Neural progenitor cell (in vitro differentiated cells): Measurements from ENCODE around the gene CD99L2. TPM values are rescaled to one million over a fixed set of nuclear protein-coding genes. Genes with fewer than 3 reads are reported as not detected.

Source experiments
- DNase-seq: peaks from one replicate; pipeline ENCODE4 v3.0.0-alpha.2; 2016; ENCODE audit warnings: low spot score
- H2AFZ ChIP-seq: fragments of 200-600 bp; sonication (generic); replicated peaks from 2 replicates; pipeline ENCODE4 v1.6.1; 2016; ENCODE audit warnings: antibody characterized with exemption
- H3F3A ChIP-seq: fragments of 200-600 bp; sonication (generic); 2 replicates; pipeline ENCODE4 v1.6.1; 2016; ENCODE audit warnings: antibody characterized with exemption, low read depth
- H3K27ac ChIP-seq: fragments of 200-600 bp; sonication (generic); 2 replicates; pipeline ENCODE4 v1.5.1; 2016; ENCODE audit warnings: mild to moderate bottlenecking
- H3K27me3 ChIP-seq: fragments of 200-600 bp; sonication (generic); 2 replicates; pipeline ENCODE4 v1.6.1; 2016; ENCODE audit warnings: mild to moderate bottlenecking, moderate library complexity
- H3K36me3 ChIP-seq: fragments of 200-600 bp; sonication (generic); 2 replicates; pipeline ENCODE4 v1.5.1; 2016
- H3K4me1 ChIP-seq: fragments of 200-600 bp; sonication (generic); 2 replicates; pipeline ENCODE4 v1.6.1; 2016; ENCODE audit warnings: mixed run types
- H3K4me2 ChIP-seq: fragments of 200-600 bp; sonication (generic); 2 replicates; pipeline ENCODE4 v1.6.1; 2016
- H3K4me3 ChIP-seq: fragments of 200-600 bp; sonication (generic); 2 replicates; pipeline ENCODE4 v1.5.1; 2016
- H3K79me2 ChIP-seq: fragments of 200-600 bp; sonication (generic); 2 replicates; pipeline ENCODE4 v1.6.1; 2016; ENCODE audit warnings: low read depth
- H3K9ac ChIP-seq: fragments of 200-600 bp; sonication (generic); 2 replicates; pipeline ENCODE4 v1.6.1; 2016
- H3K9me3 ChIP-seq: fragments of 200-600 bp; sonication (generic); 2 replicates; pipeline ENCODE4 v1.5.1; 2016; ENCODE audit warnings: low read depth
- H4K20me1 ChIP-seq: fragments of 200-600 bp; sonication (generic); 2 replicates; pipeline ENCODE4 v1.6.1; 2016; ENCODE audit warnings: low read depth
- H3K27ac Mint-ChIP-seq: 3 replicates; pipeline ENCODE4 v1.8.0; 2021; ENCODE audit warnings: mixed read lengths
- H3K27me3 Mint-ChIP-seq: 2 replicates; pipeline ENCODE4 v1.8.0; 2022; ENCODE audit warnings: low read depth, mild to moderate bottlenecking, inconsistent platforms, moderate library complexity, mixed read lengths; ENCODE audit not compliant: insufficient read depth
- H3K36me3 Mint-ChIP-seq: 3 replicates; pipeline ENCODE4 v1.8.0; 2021; ENCODE audit warnings: mixed read lengths
- H3K4me1 Mint-ChIP-seq: 3 replicates; pipeline ENCODE4 v1.8.0; 2021; ENCODE audit warnings: mixed read lengths
- H3K4me3 Mint-ChIP-seq: 3 replicates; pipeline ENCODE4 v1.8.0; 2021; ENCODE audit warnings: mild to moderate bottlenecking, moderate library complexity, mixed read lengths
- H3K9me3 Mint-ChIP-seq: 3 replicates; pipeline ENCODE4 v1.8.0; 2020; ENCODE audit warnings: mixed read lengths
- EZH2 ChIP-seq: fragments of 200-600 bp; sonication (generic); IDR thresholded peaks from 2 replicates; pipeline ENCODE4 v1.6.1; 2017; ENCODE audit warnings: antibody characterized with exemption, mild to moderate bottlenecking, moderate library complexity
- EZH2phosphoT487 ChIP-seq: fragments of 200-600 bp; sonication (generic); IDR thresholded peaks from 2 replicates; pipeline ENCODE4 v1.6.1; 2017; ENCODE audit warnings: antibody characterized with exemption
- total RNA-seq: library from RNA; depleted of rRNA; stranded (reverse); fragments of >200 nt; gene quantifications from 2 replicates; pipeline ENCODE4 v1.2.3, GENCODE V29; 2015; ENCODE audit warnings: low replicate concordance
- TF ChIP-seq, protein P1 (sequence below): fragments of 200-600 bp; sonication (generic); IDR thresholded peaks from 2 replicates; pipeline ENCODE4 v1.5.1; 2017; ENCODE audit warnings: antibody characterized with exemption, mild to moderate bottlenecking

The CD99L2 gene
- total RNA-seq, 1 donor from 2014 or later: 24.7 TPM

DNA sequence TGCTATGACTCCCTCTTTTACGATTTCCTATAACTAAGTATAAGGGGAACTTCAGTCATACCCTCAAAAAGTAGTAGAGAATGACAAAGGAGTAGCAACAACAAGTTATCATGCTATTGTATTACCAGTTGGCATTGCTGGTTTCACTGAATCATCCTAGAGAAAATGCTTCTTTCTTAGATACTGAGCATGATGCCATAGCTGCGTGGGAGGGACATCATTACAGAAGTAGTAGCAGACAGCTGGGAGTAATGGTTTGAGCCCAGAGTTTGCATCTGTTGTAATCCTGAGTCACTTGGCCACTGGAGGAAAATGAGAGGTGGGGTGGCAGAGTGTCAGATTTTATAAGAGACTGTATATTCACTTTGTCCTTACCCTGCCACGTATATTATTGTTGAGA is 166.7 kb downstream of the CD99L2 start:
- Histone ChIP-seq H2AFZ (no peak overlapping the region), H3K27ac (no peak overlapping the region), H3K27me3 (no peaks in the 10 kb centered on the region), H3K79me2 (no peaks in the 10 kb centered on the region), H4K20me1 (no peaks in the 10 kb centered on the region), H3F3A (no peaks in the 10 kb centered on the region), H3K4me2 (no peak overlapping the region), H3K9me3 (no peaks in the 10 kb centered on the region), H3K9ac (no peak overlapping the region), H3K4me3 (no peak overlapping the region), H3K36me3 (no peaks in the 10 kb centered on the region), H3K4me1 (no peaks in the 10 kb centered on the region)
- TF ChIP-seq EZH2phosphoT487: no peak
- Mint-ChIP-seq H3K27ac (no peak overlapping the region), H3K36me3 (peaks cover 4% of the 10 kb centered on the region), H3K4me3 (no peak overlapping the region), H3K27me3 (no peaks in the 10 kb centered on the region), H3K9me3 (no peaks in the 10 kb centered on the region), H3K4me1 (no peaks in the 10 kb centered on the region)
- no peak for DNase-seq

- Mint-ChIP-seq H3K36me3 (peaks cover 3% of the 10 kb centered on the region), H3K4me1 (no peaks in the 10 kb centered on the region), H3K27ac (no peak overlapping the region), H3K4me3 (no peak overlapping the region), H3K27me3 (no peaks in the 10 kb centered on the region), H3K9me3 (no peaks in the 10 kb centered on the region)
- TF ChIP-seq, protein P1, sequence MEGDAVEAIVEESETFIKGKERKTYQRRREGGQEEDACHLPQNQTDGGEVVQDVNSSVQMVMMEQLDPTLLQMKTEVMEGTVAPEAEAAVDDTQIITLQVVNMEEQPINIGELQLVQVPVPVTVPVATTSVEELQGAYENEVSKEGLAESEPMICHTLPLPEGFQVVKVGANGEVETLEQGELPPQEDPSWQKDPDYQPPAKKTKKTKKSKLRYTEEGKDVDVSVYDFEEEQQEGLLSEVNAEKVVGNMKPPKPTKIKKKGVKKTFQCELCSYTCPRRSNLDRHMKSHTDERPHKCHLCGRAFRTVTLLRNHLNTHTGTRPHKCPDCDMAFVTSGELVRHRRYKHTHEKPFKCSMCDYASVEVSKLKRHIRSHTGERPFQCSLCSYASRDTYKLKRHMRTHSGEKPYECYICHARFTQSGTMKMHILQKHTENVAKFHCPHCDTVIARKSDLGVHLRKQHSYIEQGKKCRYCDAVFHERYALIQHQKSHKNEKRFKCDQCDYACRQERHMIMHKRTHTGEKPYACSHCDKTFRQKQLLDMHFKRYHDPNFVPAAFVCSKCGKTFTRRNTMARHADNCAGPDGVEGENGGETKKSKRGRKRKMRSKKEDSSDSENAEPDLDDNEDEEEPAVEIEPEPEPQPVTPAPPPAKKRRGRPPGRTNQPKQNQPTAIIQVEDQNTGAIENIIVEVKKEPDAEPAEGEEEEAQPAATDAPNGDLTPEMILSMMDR: no peak
- TF ChIP-seq EZH2phosphoT487 (no peak), EZH2 (no peak)
- H3K36me3 ChIP-seq: no peaks in the 10 kb centered on the region
- no peak overlapping the region for H3K4me3 ChIP-seq
- no peaks in the 10 kb centered on the region for H3K79me2 ChIP-seq
- H3K4me2 ChIP-seq: no peak overlapping the region
- no peaks in the 10 kb centered on the region for H3K9me3 ChIP-seq
- H3K4me1 ChIP-seq: no peaks in the 10 kb centered on the region
- no peaks in the 10 kb centered on the region for H4K20me1 ChIP-seq
- no peak for DNase-seq
- no peaks in the 10 kb centered on the region for H3F3A ChIP-seq
- no peak overlapping the region for H3K27ac ChIP-seq
- H3K9ac ChIP-seq: no peak overlapping the region
- no peak overlapping the region for H2AFZ ChIP-seq
- no peaks in the 10 kb centered on the region for H3K27me3 ChIP-seq
Measured at GRCh38 chrX:150730719-150731118, 167.7 kb downstream of the CD99L2 start.

DNA sequence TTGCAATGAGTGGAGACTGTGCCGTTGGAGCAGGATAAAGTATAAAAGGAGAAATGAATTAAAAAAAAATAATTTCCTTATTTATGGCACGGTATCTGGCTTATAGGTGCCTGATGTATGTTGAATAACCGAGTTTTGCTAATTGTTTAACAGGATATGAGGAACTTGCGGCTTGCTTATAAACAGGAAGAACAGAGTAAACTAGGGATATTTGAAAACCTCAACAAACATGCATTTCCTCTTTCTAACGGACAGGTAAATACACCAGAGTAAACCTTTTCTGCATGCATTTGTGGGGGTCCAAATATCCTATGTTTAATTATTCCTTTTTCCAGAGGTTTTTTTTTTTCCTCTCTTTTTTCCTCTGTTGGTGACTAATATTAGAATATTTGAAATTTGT is 168.5 kb downstream of the CD99L2 start:
- no peak overlapping the region for H3K9ac ChIP-seq
- H3K4me3 ChIP-seq: no peak overlapping the region
- no peaks in the 10 kb centered on the region for H4K20me1 ChIP-seq
- no peak overlapping the region for H3K4me3 Mint-ChIP-seq
- no peaks in the 10 kb centered on the region for H3K9me3 ChIP-seq
- H3F3A ChIP-seq: no peaks in the 10 kb centered on the region
- DNase-seq: no peak
- H3K4me2 ChIP-seq: no peak overlapping the region
- no peaks in the 10 kb centered on the region for H3K4me1 ChIP-seq
- peaks cover 2% of the 10 kb centered on the region for H3K36me3 Mint-ChIP-seq
- H3K36me3 ChIP-seq: no peaks in the 10 kb centered on the region
- no peak overlapping the region for H2AFZ ChIP-seq
- no peaks in the 10 kb centered on the region for H3K27me3 Mint-ChIP-seq
- H3K27ac Mint-ChIP-seq: no peak overlapping the region
- no peaks in the 10 kb centered on the region for H3K4me1 Mint-ChIP-seq
- H3K79me2 ChIP-seq: no peaks in the 10 kb centered on the region
- H3K27ac ChIP-seq: no peak overlapping the region
- H3K9me3 Mint-ChIP-seq: peaks cover 2% of the 10 kb centered on the region
- H3K27me3 ChIP-seq: no peaks in the 10 kb centered on the region
- no peak for TF ChIP-seq EZH2phosphoT487
- TF ChIP-seq EZH2: no peak
- TF ChIP-seq, protein P1: no peak

GRCh38 chrX:150719621-150720020 is 178.8 kb downstream of the CD99L2 start:
- Mint-ChIP-seq H3K4me1 (no peaks in the 10 kb centered on the region), H3K9me3 (peaks cover 4% of the 10 kb centered on the region)
- H3K9me3 ChIP-seq: peaks cover 11% of the 10 kb centered on the region

More at GRCh38 chrX:150719621-150720020, 178.8 kb downstream of the CD99L2 start:
- TF ChIP-seq EZH2 (no peak), EZH2phosphoT487 (no peak)
- TF ChIP-seq, protein P1: no peak
- Histone ChIP-seq H3K36me3 (no peaks in the 10 kb centered on the region), H3K4me2 (no peak overlapping the region), H3K4me3 (no peak overlapping the region), H3F3A (no peaks in the 10 kb centered on the region), H3K27me3 (no peaks in the 10 kb centered on the region), H2AFZ (no peak overlapping the region), H3K4me1 (no peaks in the 10 kb centered on the region), H3K79me2 (no peaks in the 10 kb centered on the region), H3K27ac (no peak overlapping the region), H4K20me1 (no peaks in the 10 kb centered on the region), H3K9ac (no peak overlapping the region)
- Mint-ChIP-seq H3K27me3 (no peaks in the 10 kb centered on the region), H3K4me3 (no peak overlapping the region), H3K36me3 (no peaks in the 10 kb centered on the region), H3K27ac (no peak overlapping the region)
- no peak for DNase-seq

Other genes with a start within 250 kb of the CD99L2 start
- 17.4 and 18.0 TPM in 2 replicates for gene MTMR1, start 205.3 kb downstream of the CD99L2 start, total RNA-seq
- gene HMGB3, start 84.7 kb upstream of the CD99L2 start, total RNA-seq: 86.6 and 187 TPM in 2 replicates